ENCODE results near the gene ATP1A4. TPM values are rescaled to one million over a fixed set of nuclear protein-coding genes. Genes with fewer than 3 reads are reported as not detected.

The ATP1A4 gene
- total RNA-seq, 6 experiments from 2014 or later = not detected

DNA sequence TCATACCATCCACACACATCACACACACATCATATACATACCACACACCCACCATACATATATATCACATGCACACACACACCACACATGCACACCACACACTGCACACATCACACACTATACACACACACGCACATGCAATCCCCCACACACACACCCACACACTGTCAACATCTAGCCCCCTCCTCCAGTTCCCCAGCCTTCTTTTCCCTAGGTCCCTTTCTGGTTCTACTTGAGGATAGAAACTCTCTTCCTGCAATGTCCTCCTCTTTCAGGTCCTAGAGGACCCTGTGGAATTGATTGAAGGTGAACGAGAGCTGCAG, 43.3 kb downstream of the ATP1A4 start:
- Histone ChIP-seq H3K36me3 (no peaks in the 10 kb centered on the region), H3K9me3 (no peaks in the 10 kb centered on the region), H3K4me3 (no peak overlapping the region), H3K27ac (no peak overlapping the region), H3K27me3 (no peaks in the 10 kb centered on the region), H3K4me1 (peaks cover 0 to 5% (median 0%) of the 10 kb centered on the region in 4 donors)
- 62% methylated on average over 1 of the region's 2 CpGs for WGBS (ENCODE audit: insufficient coverage, low coverage, low lambda C conversion rate, missing lambda C conversion rate)
- TF ChIP-seq, protein P1, sequence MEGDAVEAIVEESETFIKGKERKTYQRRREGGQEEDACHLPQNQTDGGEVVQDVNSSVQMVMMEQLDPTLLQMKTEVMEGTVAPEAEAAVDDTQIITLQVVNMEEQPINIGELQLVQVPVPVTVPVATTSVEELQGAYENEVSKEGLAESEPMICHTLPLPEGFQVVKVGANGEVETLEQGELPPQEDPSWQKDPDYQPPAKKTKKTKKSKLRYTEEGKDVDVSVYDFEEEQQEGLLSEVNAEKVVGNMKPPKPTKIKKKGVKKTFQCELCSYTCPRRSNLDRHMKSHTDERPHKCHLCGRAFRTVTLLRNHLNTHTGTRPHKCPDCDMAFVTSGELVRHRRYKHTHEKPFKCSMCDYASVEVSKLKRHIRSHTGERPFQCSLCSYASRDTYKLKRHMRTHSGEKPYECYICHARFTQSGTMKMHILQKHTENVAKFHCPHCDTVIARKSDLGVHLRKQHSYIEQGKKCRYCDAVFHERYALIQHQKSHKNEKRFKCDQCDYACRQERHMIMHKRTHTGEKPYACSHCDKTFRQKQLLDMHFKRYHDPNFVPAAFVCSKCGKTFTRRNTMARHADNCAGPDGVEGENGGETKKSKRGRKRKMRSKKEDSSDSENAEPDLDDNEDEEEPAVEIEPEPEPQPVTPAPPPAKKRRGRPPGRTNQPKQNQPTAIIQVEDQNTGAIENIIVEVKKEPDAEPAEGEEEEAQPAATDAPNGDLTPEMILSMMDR (IDR thresholded peaks at IDR 0.05) = no peak
- no peak for TF ChIP-seq POLR2A (IDR thresholded peaks at IDR 0.05)
- ATAC-seq = no peak
- intact Hi-C loops (cut with DNase I) = loop anchor here in 1 of 2 donors (5.0 to 10.0 kb wide), 3 partner anchors 60 to 170 kb away; partner anchors contain the start of gene NHLH1
- DNase-seq = no peak

DNA sequence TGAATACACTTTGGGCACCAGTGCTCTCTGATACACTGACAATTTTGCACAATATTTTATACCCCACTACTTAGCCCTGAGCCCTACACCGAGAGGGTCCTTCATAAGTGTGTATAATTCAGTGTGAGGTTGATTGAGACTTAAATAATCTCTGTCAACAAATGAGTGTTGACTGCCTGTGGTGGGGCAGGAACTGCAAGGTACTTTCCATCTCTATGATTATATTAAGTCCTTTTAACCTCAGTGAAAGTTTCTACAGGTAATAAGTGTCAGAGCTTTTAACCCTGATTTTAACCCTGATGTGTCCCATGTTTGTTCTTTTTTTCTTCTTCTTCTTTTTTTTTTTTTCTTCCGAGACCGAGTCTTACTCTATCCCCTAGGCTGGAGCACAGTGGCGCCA, 44.7 kb downstream of the ATP1A4 start:
- intact Hi-C loops (cut with DNase I) = loop anchor here in 1 of 2 donors (10.0 kb wide), 2 partner anchors 59 to 169 kb away; partner anchors contain the start of gene NHLH1
- no peak for ATAC-seq
- no peaks in the 10 kb centered on the region for H3K36me3 ChIP-seq

DNA sequence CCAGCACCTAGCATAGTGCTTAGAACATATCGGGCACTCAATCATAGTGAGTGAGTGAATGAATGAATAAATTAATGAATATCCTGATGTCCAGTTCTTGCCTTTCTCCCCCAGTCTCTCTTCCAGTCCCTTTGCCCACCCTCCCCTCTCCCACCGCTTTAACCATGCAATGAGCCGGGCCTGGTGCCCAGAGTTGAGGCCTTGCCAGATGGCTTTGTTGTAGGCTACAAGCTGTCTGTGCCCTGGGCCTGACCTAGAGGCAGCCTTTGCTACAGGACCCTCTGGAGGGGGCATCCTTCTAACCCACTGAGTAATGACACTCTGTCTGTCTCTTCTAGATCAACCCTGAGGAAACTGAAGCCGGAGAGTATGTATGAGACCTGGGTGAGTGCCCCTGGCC, 45.8 kb downstream of the ATP1A4 start:
- ATAC-seq (no peak), DNase-seq (no peak)
- H3K27me3 ChIP-seq = no peaks in the 10 kb centered on the region
- H3K4me1 ChIP-seq = peaks cover 0 to 5% (median 0%) of the 10 kb centered on the region in 4 donors
- intact Hi-C loops (cut with DNase I) = loop anchor here in 1 of 2 donors (10.0 kb wide), 2 partner anchors 58 to 168 kb away; partner anchors contain the start of gene NHLH1
- no peaks in the 10 kb centered on the region for H3K36me3 ChIP-seq
- TF ChIP-seq, protein P1 (IDR thresholded peaks at IDR 0.05) = no peak
- TF ChIP-seq POLR2A (IDR thresholded peaks at IDR 0.05) = no peak
- H3K27ac ChIP-seq = no peak overlapping the region
- WGBS (ENCODE audit: insufficient coverage, low coverage, low lambda C conversion rate, missing lambda C conversion rate) = 100% methylated on average over 1 of the region's 4 CpGs
- H3K9me3 ChIP-seq = no peaks in the 10 kb centered on the region
- no peak overlapping the region for H3K4me3 ChIP-seq

More for the DNA sequence above, 44.7 kb downstream of the ATP1A4 start:
- H3K27me3 ChIP-seq = no peaks in the 10 kb centered on the region
- H3K9me3 ChIP-seq = no peaks in the 10 kb centered on the region
- H3K27ac ChIP-seq = no peak overlapping the region
- DNase-seq = no peak
- peaks cover 0 to 5% (median 0%) of the 10 kb centered on the region in 4 donors for H3K4me1 ChIP-seq
- H3K4me3 ChIP-seq = no peak overlapping the region
- 97% methylated on average over 3 of the region's 4 CpGs for WGBS (ENCODE audit: insufficient coverage, low coverage, low lambda C conversion rate, missing lambda C conversion rate)
- no peak for TF ChIP-seq POLR2A (IDR thresholded peaks at IDR 0.05)
- TF ChIP-seq, protein P1 (IDR thresholded peaks at IDR 0.05) = no peak

DNA sequence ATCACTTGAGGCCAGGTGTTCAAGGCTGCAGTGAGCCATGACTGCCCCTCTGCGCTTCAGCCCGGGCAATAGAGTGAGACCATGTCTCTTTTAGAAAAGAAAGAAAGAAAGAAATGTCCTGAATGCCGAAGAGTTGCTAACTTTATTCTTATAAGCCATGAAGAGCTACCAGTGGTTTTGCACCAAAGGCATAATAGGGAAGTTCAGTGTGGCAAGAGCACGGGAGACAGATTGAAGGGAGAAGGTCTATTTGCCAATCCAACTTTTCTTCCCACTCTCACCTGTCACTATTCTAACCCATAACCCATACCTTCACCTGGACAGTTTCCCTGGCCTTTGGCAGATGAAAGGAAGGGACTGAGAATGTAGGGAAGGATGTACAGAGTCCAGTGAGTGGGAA, 49.4 kb downstream of the ATP1A4 start:
- no peaks in the 10 kb centered on the region for H3K27me3 ChIP-seq

More for the DNA sequence above, 49.4 kb downstream of the ATP1A4 start:
- Histone ChIP-seq H3K36me3 (no peaks in the 10 kb centered on the region), H3K9me3 (no peaks in the 10 kb centered on the region), H3K27ac (no peak overlapping the region), H3K4me3 (no peak overlapping the region), H3K4me1 (peaks cover 0 to 4% (median 0%) of the 10 kb centered on the region in 4 donors)
- ATAC-seq (no peak), DNase-seq (no peak)
- TF ChIP-seq, protein P1 (IDR thresholded peaks at IDR 0.05) = no peak
- TF ChIP-seq POLR2A (IDR thresholded peaks at IDR 0.05) = no peak
- WGBS (ENCODE audit: insufficient coverage, low coverage, low lambda C conversion rate, missing lambda C conversion rate) = 84% methylated on average over 4 of the region's 4 CpGs
- intact Hi-C loops (cut with DNase I) = loop anchor here in 1 of 2 donors (10.0 kb wide), 1 partner anchor 74 kb away; no protein-coding TSS in a partner anchor

All from right lobe of liver (tissue), 6 donors.